Lower lobe of right lung (tissue), 2 donors: ENCODE data around the gene PTPN11. TPM values are rescaled to one million over a fixed set of nuclear protein-coding genes. Genes with fewer than 3 reads are reported as not detected.

Experiments used
- ATAC-seq, 2 donors: fragments of 200-7000 bp; cut with Tn5 transposase; one replicate each; pipeline ENCODE4 v1.9.1; 2020 to 2022; ENCODE audit warnings: mild to moderate bottlenecking in 2 of 2, moderate library complexity in 2 of 2
- DNase-seq: peaks from one replicate; pipeline ENCODE4 v3.0.0-alpha.2; 2020
- H3K27ac ChIP-seq: fragments of 200-600 bp; one replicate; pipeline ENCODE4 v1.8.0; 2022
- H3K27me3 ChIP-seq: fragments of 200-600 bp; one replicate; pipeline ENCODE4 v1.8.0; 2022; ENCODE audit warnings: low read depth
- H3K36me3 ChIP-seq: fragments of 200-600 bp; one replicate; pipeline ENCODE4 v1.8.0; 2022; ENCODE audit warnings: mild to moderate bottlenecking
- H3K4me1 ChIP-seq: fragments of 200-600 bp; one replicate; pipeline ENCODE4 v1.8.0; 2022
- H3K4me3 ChIP-seq: fragments of 200-600 bp; one replicate; pipeline ENCODE4 v1.8.0; 2022; ENCODE audit warnings: mild to moderate bottlenecking
- H3K9me3 ChIP-seq: fragments of 200-600 bp; one replicate; pipeline ENCODE4 v1.8.0; 2022
- intact Hi-C: fragments of 100-400 bp; cut with DNase I; formaldehyde crosslinking; loops from one replicate; pipeline ENCODE4 v1.11.0; 2022
- total RNA-seq: library from RNA; stranded (reverse); fragmentation: NEBNext Ultra II Directional; extraction: Animal tissue kit (Norgen Biotek cat#: 25700); gene quantifications from one replicate; pipeline ENCODE4 v1.2.1, GENCODE V29; 2021
- TF ChIP-seq, protein P1 (sequence below): fragments of 200-600 bp; IDR thresholded peaks from one replicate; pipeline ENCODE4 v1.8.0; 2022; ENCODE audit warnings: antibody characterized with exemption, mild to moderate bottlenecking
- donor health status: DM: no; HTN: yes; CAD: no; lungs with severe emphysema.

Gene PTPN11
- total RNA-seq, 1 donor from 2014 or later: 87.5 TPM

DNA sequence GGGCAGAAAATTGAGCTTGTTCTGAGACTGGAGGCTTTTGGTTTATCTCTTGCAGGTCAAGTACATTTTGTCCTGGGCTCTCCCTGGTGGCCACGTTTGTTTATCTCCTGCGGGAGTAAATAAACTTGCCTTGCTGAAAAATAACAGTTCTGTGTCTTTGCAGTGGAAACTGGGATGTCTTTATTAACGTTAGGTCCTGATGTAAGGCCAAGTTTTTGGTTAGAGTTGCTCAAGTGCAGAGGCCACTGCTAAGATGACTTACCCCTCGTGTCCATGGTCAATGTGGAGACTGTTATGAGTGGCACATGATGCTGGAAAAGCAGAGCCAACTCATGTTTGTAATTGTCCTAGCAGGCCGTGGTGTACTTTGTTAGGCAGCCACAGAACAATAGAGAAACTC lies 3.8 kb downstream of the PTPN11 start:
- Histone ChIP-seq H3K36me3 (no peaks in the 10 kb centered on the region), H3K4me1 (peaks cover 33% of the 10 kb centered on the region), H3K27ac (no peak overlapping the region), H3K4me3 (no peak overlapping the region), H3K9me3 (no peaks in the 10 kb centered on the region), H3K27me3 (no peaks in the 10 kb centered on the region)
- TF ChIP-seq, protein P1, sequence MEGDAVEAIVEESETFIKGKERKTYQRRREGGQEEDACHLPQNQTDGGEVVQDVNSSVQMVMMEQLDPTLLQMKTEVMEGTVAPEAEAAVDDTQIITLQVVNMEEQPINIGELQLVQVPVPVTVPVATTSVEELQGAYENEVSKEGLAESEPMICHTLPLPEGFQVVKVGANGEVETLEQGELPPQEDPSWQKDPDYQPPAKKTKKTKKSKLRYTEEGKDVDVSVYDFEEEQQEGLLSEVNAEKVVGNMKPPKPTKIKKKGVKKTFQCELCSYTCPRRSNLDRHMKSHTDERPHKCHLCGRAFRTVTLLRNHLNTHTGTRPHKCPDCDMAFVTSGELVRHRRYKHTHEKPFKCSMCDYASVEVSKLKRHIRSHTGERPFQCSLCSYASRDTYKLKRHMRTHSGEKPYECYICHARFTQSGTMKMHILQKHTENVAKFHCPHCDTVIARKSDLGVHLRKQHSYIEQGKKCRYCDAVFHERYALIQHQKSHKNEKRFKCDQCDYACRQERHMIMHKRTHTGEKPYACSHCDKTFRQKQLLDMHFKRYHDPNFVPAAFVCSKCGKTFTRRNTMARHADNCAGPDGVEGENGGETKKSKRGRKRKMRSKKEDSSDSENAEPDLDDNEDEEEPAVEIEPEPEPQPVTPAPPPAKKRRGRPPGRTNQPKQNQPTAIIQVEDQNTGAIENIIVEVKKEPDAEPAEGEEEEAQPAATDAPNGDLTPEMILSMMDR: no peak
- DNase-seq (no peak), ATAC-seq (no peak)
- intact Hi-C loops: no loop called here

DNA sequence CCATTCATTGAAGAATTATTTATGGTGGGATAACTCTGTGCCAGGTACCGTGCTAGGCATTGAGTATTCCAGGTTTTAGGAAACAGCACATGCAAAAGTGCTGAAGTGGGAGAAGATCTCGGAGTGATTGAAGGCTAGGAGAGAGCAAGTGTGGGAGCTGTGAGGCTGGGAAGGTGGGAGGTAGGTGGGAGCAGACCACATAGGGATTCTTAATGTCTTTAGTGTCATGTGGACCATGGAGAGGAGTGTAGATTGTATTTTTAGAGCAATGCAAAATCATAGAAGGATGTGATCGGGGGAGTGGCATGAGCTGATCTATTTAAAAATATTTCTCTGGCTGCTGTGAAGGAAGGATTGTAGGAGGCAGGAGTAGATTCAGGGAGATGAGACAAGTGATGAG lies 5.4 kb downstream of the PTPN11 start:
- no peaks in the 10 kb centered on the region for H3K36me3 ChIP-seq
- TF ChIP-seq, protein P1: no peak
- ATAC-seq (no peak), DNase-seq (no peak)
- no peak overlapping the region for H3K4me3 ChIP-seq
- intact Hi-C loops: no loop called here
- H3K4me1 ChIP-seq: peaks cover 25% of the 10 kb centered on the region
- no peak overlapping the region for H3K27ac ChIP-seq
- no peaks in the 10 kb centered on the region for H3K9me3 ChIP-seq
- no peaks in the 10 kb centered on the region for H3K27me3 ChIP-seq

DNA sequence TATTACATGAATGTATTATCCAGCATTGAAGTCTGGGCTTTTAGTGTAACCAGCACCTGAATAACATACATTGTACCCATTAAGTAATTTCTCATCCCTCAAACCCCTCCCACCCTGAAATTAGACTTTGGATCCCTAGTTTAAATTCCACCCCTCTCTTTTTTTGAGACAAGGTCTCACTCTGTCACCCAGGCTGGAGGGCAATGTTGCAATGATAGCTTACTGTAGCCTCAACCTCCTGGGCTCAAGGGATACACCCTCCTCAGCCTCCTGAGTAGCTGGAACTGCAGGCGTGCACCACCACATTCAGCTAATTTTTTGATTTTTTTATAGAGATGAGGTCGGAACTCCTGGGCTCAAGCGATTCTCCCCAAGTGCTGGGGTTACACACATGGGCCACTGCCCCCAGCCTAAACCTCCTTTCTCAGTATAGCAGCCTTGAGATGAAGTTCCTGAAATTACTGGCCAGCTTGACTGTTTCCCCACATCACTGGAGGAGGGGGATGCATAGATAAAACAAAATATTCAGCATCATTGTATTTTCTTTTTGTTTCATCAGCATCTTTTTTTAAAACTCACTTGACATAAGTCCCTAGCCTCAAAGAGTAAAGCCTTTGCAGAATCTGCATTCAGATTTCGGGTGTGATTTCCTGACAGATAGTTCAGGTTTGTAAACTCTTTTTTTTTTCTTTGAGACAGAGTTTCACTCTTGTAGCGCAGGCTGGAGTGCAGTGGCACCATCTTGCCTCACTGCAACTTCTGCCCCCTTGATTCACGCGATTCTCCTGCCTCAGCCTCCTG lies 7.0 kb downstream of the PTPN11 start:
- Histone ChIP-seq H3K27me3 (no peaks in the 10 kb centered on the region), H3K36me3 (no peaks in the 10 kb centered on the region), H3K27ac (no peak overlapping the region), H3K4me3 (no peak overlapping the region), H3K9me3 (no peaks in the 10 kb centered on the region), H3K4me1 (peaks cover 10% of the 10 kb centered on the region)
- TF ChIP-seq, protein P1: no peak
- intact Hi-C loops: no loop called here
- no peak for DNase-seq
- ATAC-seq: no peak

DNA sequence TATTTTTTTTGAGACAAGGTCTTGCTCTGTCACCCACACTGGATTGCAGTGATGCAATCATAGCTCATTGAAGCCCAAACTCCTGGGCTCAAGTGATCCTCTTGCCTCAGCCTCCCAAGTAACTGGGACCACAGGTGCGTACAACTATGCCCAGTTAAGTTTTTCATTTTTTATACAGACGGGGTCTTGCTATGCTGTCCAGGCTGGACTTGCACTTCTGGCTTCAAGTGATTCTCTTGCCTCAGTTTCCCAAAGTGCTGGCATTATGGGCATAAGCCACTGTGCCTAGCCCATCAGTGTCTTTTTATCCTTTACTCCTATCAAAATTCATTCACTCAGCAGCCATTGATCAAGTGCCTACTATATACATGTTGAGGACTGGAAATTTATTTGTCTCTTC lies 9.0 kb downstream of the PTPN11 start:
- no peaks in the 10 kb centered on the region for H3K4me1 ChIP-seq
- H3K4me3 ChIP-seq: no peak overlapping the region
- no peak overlapping the region for H3K27ac ChIP-seq
- intact Hi-C loops: no loop called here
- H3K9me3 ChIP-seq: no peaks in the 10 kb centered on the region
- no peaks in the 10 kb centered on the region for H3K27me3 ChIP-seq
- DNase-seq (no peak), ATAC-seq (no peak)
- TF ChIP-seq, protein P1: no peak
- H3K36me3 ChIP-seq: no peaks in the 10 kb centered on the region

DNA sequence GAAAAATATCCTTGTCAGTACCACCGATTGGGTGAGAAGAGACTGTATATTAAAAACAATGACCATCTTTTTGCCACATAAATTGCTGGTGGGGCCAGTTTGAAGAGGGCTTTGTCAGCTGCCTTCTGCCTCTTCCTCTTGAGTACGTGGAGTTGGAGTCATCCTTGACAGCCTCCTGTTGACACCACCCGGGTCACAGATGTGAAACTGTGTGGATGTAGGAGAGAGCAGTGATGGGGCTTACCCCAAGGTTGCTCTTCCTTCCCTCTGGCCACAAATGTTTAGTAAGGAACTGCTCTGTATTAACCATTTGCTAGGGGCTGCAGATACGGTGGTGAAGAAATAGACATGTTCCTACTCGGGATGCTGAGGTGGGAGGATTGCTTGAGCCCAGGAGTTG lies 12.2 kb downstream of the PTPN11 start:
- DNase-seq: no peak
- H3K4me3 ChIP-seq: no peak overlapping the region
- H3K36me3 ChIP-seq: no peaks in the 10 kb centered on the region
- TF ChIP-seq, protein P1: no peak
- ATAC-seq: no peak
- intact Hi-C loops: no loop called here
- no peaks in the 10 kb centered on the region for H3K27me3 ChIP-seq
- no peaks in the 10 kb centered on the region for H3K4me1 ChIP-seq
- no peaks in the 10 kb centered on the region for H3K9me3 ChIP-seq
- H3K27ac ChIP-seq: no peak overlapping the region
